H9 (cell line): ENCODE results near the gene GYPE. TPM values are rescaled to one million over a fixed set of nuclear protein-coding genes. Genes with fewer than 3 reads are reported as not detected.
"Not testable (repeated sequence)": the region's sequence is repeated elsewhere in the genome, so short reads cannot be mapped to it uniquely, and the experiment has no call there.

ENCODE experiments used
- DNase-seq: peaks from one replicate; pipeline ENCODE4 v3.0.0-alpha.2; 2017
- H2AFZ ChIP-seq: one replicate; pipeline ENCODE4 v1.6.1; 2013; ENCODE audit warnings: mild to moderate bottlenecking, low read length, control low read depth, moderate library complexity
- H2AK5ac ChIP-seq: 2 replicates; pipeline ENCODE4 v1.6.1; 2013; ENCODE audit warnings: low read length, control low read depth, mixed read lengths; ENCODE audit not compliant: insufficient read length
- H2BK120ac ChIP-seq: one replicate; pipeline ENCODE4 v1.6.1; 2013; ENCODE audit warnings: low read depth, mild to moderate bottlenecking, low read length, control low read depth, inconsistent platforms; ENCODE audit not compliant: poor library complexity, severe bottlenecking
- H2BK12ac ChIP-seq: 2 replicates; pipeline ENCODE4 v1.6.1; 2013; ENCODE audit warnings: low read length, control low read depth, mixed read lengths, low read depth; ENCODE audit not compliant: insufficient read length
- H2BK15ac ChIP-seq: 2 replicates; pipeline ENCODE4 v1.6.1; 2013; ENCODE audit warnings: low read depth, low read length, control low read depth
- H2BK20ac ChIP-seq: one replicate; pipeline ENCODE4 v1.6.1; 2013; ENCODE audit warnings: low read depth, mild to moderate bottlenecking, low read length, control low read depth, inconsistent platforms; ENCODE audit not compliant: poor library complexity, severe bottlenecking
- H2BK5ac ChIP-seq: 2 replicates; pipeline ENCODE4 v1.6.1; 2013; ENCODE audit warnings: low read length, control low read depth, mixed read lengths; ENCODE audit not compliant: insufficient read length
- H3K14ac ChIP-seq: 2 replicates; pipeline ENCODE4 v1.6.1; 2013; ENCODE audit warnings: low read length, control low read depth; ENCODE audit not compliant: insufficient read depth
- H3K18ac ChIP-seq: 2 replicates; pipeline ENCODE4 v1.6.1; 2013; ENCODE audit warnings: low read depth, mild to moderate bottlenecking, mixed read lengths, low read length, control low read depth; ENCODE audit not compliant: insufficient read length
- H3K23ac ChIP-seq: 2 replicates; pipeline ENCODE4 v1.6.1; 2013; ENCODE audit warnings: low read length, control low read depth, mixed read lengths, low read depth; ENCODE audit not compliant: insufficient read length
- H3K23me2 ChIP-seq: 2 replicates; pipeline ENCODE4 v1.6.1; 2013; ENCODE audit warnings: low read depth, mild to moderate bottlenecking, mixed read lengths, low read length, control low read depth; ENCODE audit not compliant: insufficient read length, poor library complexity, severe bottlenecking
- H3K27ac ChIP-seq: 2 replicates; pipeline ENCODE4 v1.5.1; 2013; ENCODE audit warnings: low read length, control low read depth, mixed read lengths, low read depth; ENCODE audit not compliant: insufficient read length
- H3K27me3 ChIP-seq: 2 replicates; pipeline ENCODE4 v1.6.1; 2013; ENCODE audit warnings: low read length, control low read depth, inconsistent platforms; ENCODE audit not compliant: insufficient read depth
- H3K4ac ChIP-seq: 2 replicates; pipeline ENCODE4 v1.6.1; 2013; ENCODE audit warnings: low read depth, mild to moderate bottlenecking, control low read depth, inconsistent platforms, low read length, moderate library complexity
- H3K4me1 ChIP-seq: 2 replicates; pipeline ENCODE4 v1.6.1; 2013; ENCODE audit warnings: low read length, control low read depth, inconsistent platforms; ENCODE audit not compliant: insufficient read depth
- H3K4me2 ChIP-seq: 2 replicates; pipeline ENCODE4 v1.6.1; 2013; ENCODE audit warnings: low read length, control low read depth, mixed read lengths; ENCODE audit not compliant: insufficient read length, insufficient read depth
- H3K56ac ChIP-seq: 2 replicates; pipeline ENCODE4 v1.6.1; 2013; ENCODE audit warnings: low read depth, mild to moderate bottlenecking, mixed read lengths, low read length, control low read depth; ENCODE audit not compliant: insufficient read length
- H3K79me1 ChIP-seq: 2 replicates; pipeline ENCODE4 v1.6.1; 2013; ENCODE audit warnings: low read depth, mild to moderate bottlenecking, moderate library complexity, low read length, control low read depth, inconsistent platforms; ENCODE audit not compliant: insufficient read depth, poor library complexity, severe bottlenecking
- H3K79me2 ChIP-seq: 2 replicates; pipeline ENCODE4 v1.6.1; 2013; ENCODE audit warnings: low read length, control low read depth, inconsistent platforms; ENCODE audit not compliant: insufficient read depth
- H3K9ac ChIP-seq: 2 replicates; pipeline ENCODE4 v1.6.1; 2013; ENCODE audit warnings: low read length, control low read depth, mixed read lengths; ENCODE audit not compliant: insufficient read length; ENCODE audit errors: extremely low read depth
- H3K9me3 ChIP-seq: one replicate; pipeline ENCODE4 v1.6.1; 2013; ENCODE audit warnings: low read depth, low read length, inconsistent platforms; ENCODE audit not compliant: control insufficient read depth
- H3T11ph ChIP-seq: one replicate; pipeline ENCODE4 v1.6.1; 2013; ENCODE audit warnings: mild to moderate bottlenecking, low read length, control low read depth, inconsistent platforms
- H4K20me1 ChIP-seq: one replicate; pipeline ENCODE4 v1.6.1; 2013; ENCODE audit not compliant: control insufficient read depth, insufficient read length, insufficient read depth
- H4K5ac ChIP-seq: 2 replicates; pipeline ENCODE4 v1.6.1; 2013; ENCODE audit warnings: low read depth, mild to moderate bottlenecking, mixed read lengths, low read length, control low read depth; ENCODE audit not compliant: insufficient read length
- H4K8ac ChIP-seq: replicated peaks from 2 replicates; pipeline ENCODE4 v1.6.1; 2013; ENCODE audit warnings: low read length, control low read depth, mixed read lengths, low read depth; ENCODE audit not compliant: insufficient read length
- H4K91ac ChIP-seq: 2 replicates; pipeline ENCODE4 v1.6.1; 2013; ENCODE audit warnings: low read depth, mild to moderate bottlenecking, moderate library complexity, mixed read lengths, low read length, control low read depth; ENCODE audit not compliant: insufficient read length
- H3K27ac Mint-ChIP-seq, 3 experiments: 2 replicates in 2 of 3; 3 replicates in 1 of 3; pipeline ENCODE4 v1.8.0; 2020 to 2021; ENCODE audit warnings: mixed read lengths in 3 of 3, mild to moderate bottlenecking in 1 of 3, moderate library complexity in 1 of 3
- H3K27me3 Mint-ChIP-seq: 2 replicates; pipeline ENCODE4 v1.8.0; 2021; ENCODE audit warnings: low read depth, mild to moderate bottlenecking, moderate library complexity, mixed read lengths
- H3K36me3 Mint-ChIP-seq, 3 experiments: 2 replicates in 2 of 3; 3 replicates in 1 of 3; pipeline ENCODE4 v1.8.0; 2020 to 2021; ENCODE audit warnings: low read depth in 3 of 3, mixed read lengths in 3 of 3; ENCODE audit not compliant: insufficient read depth in 1 of 3
- H3K4me1 Mint-ChIP-seq, 2 experiments: 2 replicates each; pipeline ENCODE4 v1.8.0; 2020; ENCODE audit warnings: mixed read lengths in 2 of 2
- H3K4me3 Mint-ChIP-seq, 2 experiments: 2 replicates in 1 of 2; 3 replicates in 1 of 2; pipeline ENCODE4 v1.8.0; 2020 to 2021; ENCODE audit warnings: mild to moderate bottlenecking in 2 of 2, mixed read lengths in 2 of 2, moderate library complexity in 1 of 2
- H3K9me3 Mint-ChIP-seq, 2 experiments: 2 replicates in 1 of 2; 3 replicates in 1 of 2; pipeline ENCODE4 v1.8.0; 2020; ENCODE audit warnings: mild to moderate bottlenecking in 2 of 2, mixed read lengths in 2 of 2, moderate library complexity in 1 of 2
- WGBS: extraction: QIAGEN DNeasy Blood & Tissue Kit; methylation state at CpG from one replicate; pipeline ENCODE4 v1.1.7; 2013; ENCODE audit warnings: missing lambda C conversion rate, low lambda C conversion rate, mixed read lengths; ENCODE audit not compliant: insufficient read length; ENCODE audit errors: extremely low coverage; 5-methylcytosine and 5-hydroxymethylcytosine counted together
- total RNA-seq: library from RNA; stranded (reverse); gene quantifications from 2 replicates; pipeline ENCODE4 v1.2.1, GENCODE V29; 2021

Gene GYPE
- total RNA-seq, 1 experiment from 2014 or later = not detected

- not testable (repeated sequence) for H3K27me3 Mint-ChIP-seq
Measured at GRCh38 chr4:143947493-143947892, 42.1 kb upstream of the GYPE start.

GRCh38 chr4:143940708-143941107 lies 35.3 kb upstream of the GYPE start:
- not testable (repeated sequence) for DNase-seq, H3K9ac ChIP-seq, H3K4me1 ChIP-seq, H3K27me3 Mint-ChIP-seq, H3K79me2 ChIP-seq, H4K8ac ChIP-seq, H3T11ph ChIP-seq, H3K4ac ChIP-seq, H2AK5ac ChIP-seq, H3K9me3 ChIP-seq, H2BK15ac ChIP-seq, H3K79me1 ChIP-seq, H3K9me3 Mint-ChIP-seq, H3K23ac ChIP-seq, H3K36me3 Mint-ChIP-seq, H3K23me2 ChIP-seq, H3K27me3 ChIP-seq, H2AFZ ChIP-seq, H3K27ac ChIP-seq, H3K18ac ChIP-seq, H3K4me2 ChIP-seq, H2BK20ac ChIP-seq, H4K20me1 ChIP-seq, H4K91ac ChIP-seq, H2BK120ac ChIP-seq, H3K27ac Mint-ChIP-seq, H2BK12ac ChIP-seq, H3K14ac ChIP-seq, H3K4me3 Mint-ChIP-seq, H3K56ac ChIP-seq, H4K5ac ChIP-seq, H2BK5ac ChIP-seq
- peaks cover 4 to 14% of the 10 kb centered on the region in 2 experiments; a peak in 3 of 4 replicates for H3K4me1 Mint-ChIP-seq
- no CpG with 5 or more reads among the region's 2 CpGs for WGBS

More at GRCh38 chr4:143947493-143947892, 42.1 kb upstream of the GYPE start:
- H3K23ac ChIP-seq, H3K18ac ChIP-seq, H3K9me3 ChIP-seq, H4K5ac ChIP-seq, H3K14ac ChIP-seq, H3K23me2 ChIP-seq, H3K79me2 ChIP-seq, H4K20me1 ChIP-seq, H2AK5ac ChIP-seq, H2BK12ac ChIP-seq, H3T11ph ChIP-seq, H3K9ac ChIP-seq, H3K56ac ChIP-seq, H3K27me3 ChIP-seq, H3K4ac ChIP-seq, H3K27ac ChIP-seq, H3K4me3 Mint-ChIP-seq, H2BK20ac ChIP-seq, H3K4me1 ChIP-seq, H2BK5ac ChIP-seq, H2AFZ ChIP-seq, H3K4me1 Mint-ChIP-seq, H4K8ac ChIP-seq, H3K4me2 ChIP-seq, H2BK120ac ChIP-seq, H4K91ac ChIP-seq, H3K27ac Mint-ChIP-seq, DNase-seq, H3K79me1 ChIP-seq, H2BK15ac ChIP-seq: not testable (repeated sequence)
- Mint-ChIP-seq H3K9me3 (peaks cover 12 to 16% of the 10 kb centered on the region in 2 experiments), H3K36me3 (peaks cover 6 to 16% (median 11%) of the 10 kb centered on the region in 3 experiments; a peak in 5 of 7 replicates)
- no CpG with 5 or more reads among the region's 1 CpG for WGBS
